Fibroblast of lung (primary cell): ENCODE results near the gene MAN1A1.

ENCODE experiments used
- EZH2 ChIP-seq: IDR thresholded peaks from 2 replicates; pipeline ENCODE4 v1.5.1; 2012; ENCODE audit warnings: low read length, control low read depth, mild to moderate bottlenecking; ENCODE audit errors: missing control alignments
- TF ChIP-seq, protein P1 (sequence below), 2 donors: IDR thresholded peaks in 1 of 2; conservative IDR thresholded peaks in 1 of 2; 1 replicate in 1 of 2; 2 replicates in 1 of 2; pipeline ENCODE4 v1.5.1; 2011 to 2012; ENCODE audit warnings: low read length in 2 of 2, control low read depth in 1 of 2, inconsistent platforms in 1 of 2, low read depth in 1 of 2, mild to moderate bottlenecking in 1 of 2

DNA sequence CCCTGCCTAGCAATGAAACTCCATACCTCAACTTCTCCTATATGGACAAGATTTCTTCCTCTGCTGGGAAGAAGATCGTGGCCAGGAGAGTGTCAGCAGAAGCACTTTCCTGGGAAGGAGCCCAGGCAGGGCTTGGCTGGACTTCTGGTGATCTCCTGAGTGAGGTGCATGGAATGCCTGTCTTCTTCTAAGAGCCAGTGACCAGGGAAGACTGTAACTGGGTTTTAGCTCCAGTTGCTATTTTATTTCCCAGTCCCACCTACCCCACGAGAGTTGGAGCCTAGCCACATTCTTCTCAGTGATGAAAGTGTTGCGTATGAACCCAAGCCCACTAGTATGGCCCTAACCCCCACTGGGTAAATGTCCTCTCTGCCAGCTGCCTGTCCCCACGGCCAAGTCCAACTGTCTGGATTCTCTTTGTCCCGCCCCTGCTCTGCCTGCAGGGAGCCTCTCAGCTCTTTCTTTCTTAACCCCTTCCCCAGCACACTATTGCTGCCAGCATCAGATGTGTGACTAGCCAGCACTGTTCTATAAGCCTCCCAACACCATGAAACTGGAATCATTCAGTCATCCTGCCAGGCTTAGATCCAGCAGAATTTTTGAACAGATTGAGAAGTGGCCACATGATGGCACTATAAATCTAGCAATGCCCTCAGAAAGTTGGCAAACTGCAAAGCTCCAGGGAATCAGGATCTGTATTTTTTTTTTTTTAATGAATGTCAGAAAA is 201.3 kb downstream of the MAN1A1 start:
- TF ChIP-seq, protein P1, sequence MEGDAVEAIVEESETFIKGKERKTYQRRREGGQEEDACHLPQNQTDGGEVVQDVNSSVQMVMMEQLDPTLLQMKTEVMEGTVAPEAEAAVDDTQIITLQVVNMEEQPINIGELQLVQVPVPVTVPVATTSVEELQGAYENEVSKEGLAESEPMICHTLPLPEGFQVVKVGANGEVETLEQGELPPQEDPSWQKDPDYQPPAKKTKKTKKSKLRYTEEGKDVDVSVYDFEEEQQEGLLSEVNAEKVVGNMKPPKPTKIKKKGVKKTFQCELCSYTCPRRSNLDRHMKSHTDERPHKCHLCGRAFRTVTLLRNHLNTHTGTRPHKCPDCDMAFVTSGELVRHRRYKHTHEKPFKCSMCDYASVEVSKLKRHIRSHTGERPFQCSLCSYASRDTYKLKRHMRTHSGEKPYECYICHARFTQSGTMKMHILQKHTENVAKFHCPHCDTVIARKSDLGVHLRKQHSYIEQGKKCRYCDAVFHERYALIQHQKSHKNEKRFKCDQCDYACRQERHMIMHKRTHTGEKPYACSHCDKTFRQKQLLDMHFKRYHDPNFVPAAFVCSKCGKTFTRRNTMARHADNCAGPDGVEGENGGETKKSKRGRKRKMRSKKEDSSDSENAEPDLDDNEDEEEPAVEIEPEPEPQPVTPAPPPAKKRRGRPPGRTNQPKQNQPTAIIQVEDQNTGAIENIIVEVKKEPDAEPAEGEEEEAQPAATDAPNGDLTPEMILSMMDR (conservative IDR thresholded peaks at IDR 0.05 in 1 of 2, IDR thresholded peaks at IDR 0.05 in 1 of 2; ENCODE audit: low read depth in 1 of 2, low read length in 2 of 2), result peak; percentile 63 to 66
- TF ChIP-seq EZH2, result no peak
